BE2C (cell line): Measurements from ENCODE around the gene ERFL.

Experiments
- DNase-seq: peaks from one replicate; pipeline ENCODE4 v3.0.0-alpha.2; 2020
- H3K27me3 ChIP-seq: fragments of 250-450 bp; sonication (Bioruptor Pico); 2 replicates; pipeline ENCODE4 v1.5.1; 2020; ENCODE audit warnings: mild to moderate bottlenecking
- H3K36me3 ChIP-seq: fragments of 250-450 bp; sonication (Bioruptor Pico); 2 replicates; pipeline ENCODE4 v1.5.1; 2020; ENCODE audit warnings: mild to moderate bottlenecking
- H3K4me1 ChIP-seq: fragments of 250-450 bp; sonication (Bioruptor Pico); 2 replicates; pipeline ENCODE4 v1.5.1; 2020
- H3K4me3 ChIP-seq: 2 replicates; pipeline ENCODE4 v1.5.1; 2011; ENCODE audit warnings: low read depth, low read length
- H3K9me3 ChIP-seq: fragments of 250-450 bp; sonication (Bioruptor Pico); 2 replicates; pipeline ENCODE4 v1.5.1; 2020
- CTCF ChIP-seq: IDR thresholded peaks from 2 replicates; pipeline ENCODE4 v1.5.1; 2012; ENCODE audit warnings: mild to moderate bottlenecking, low read depth, low read length

ERFL gene

GRCh38 chr19:41866284-41866683 lies 62.0 kb downstream of the ERFL start:
- Histone ChIP-seq H3K27me3 (no peaks in the 10 kb centered on the region), H3K36me3 (peaks cover 97% of the 10 kb centered on the region), H3K4me1 (no peaks in the 10 kb centered on the region; the same call in 1 of the 2 replicates), H3K9me3 (no peaks in the 10 kb centered on the region), H3K4me3 (no peak overlapping the region)
- TF ChIP-seq CTCF, result no peak
- no peak for DNase-seq

- Histone ChIP-seq H3K9me3 (no peaks in the 10 kb centered on the region), H3K27me3 (no peaks in the 10 kb centered on the region), H3K4me1 (no peaks in the 10 kb centered on the region; the same call in 1 of the 2 replicates), H3K36me3 (peaks cover 92% of the 10 kb centered on the region), H3K4me3 (no peak overlapping the region)
- no peak for DNase-seq
- TF ChIP-seq CTCF, result no peak
Measured at GRCh38 chr19:41864374-41864773, 63.9 kb downstream of the ERFL start.

DNA sequence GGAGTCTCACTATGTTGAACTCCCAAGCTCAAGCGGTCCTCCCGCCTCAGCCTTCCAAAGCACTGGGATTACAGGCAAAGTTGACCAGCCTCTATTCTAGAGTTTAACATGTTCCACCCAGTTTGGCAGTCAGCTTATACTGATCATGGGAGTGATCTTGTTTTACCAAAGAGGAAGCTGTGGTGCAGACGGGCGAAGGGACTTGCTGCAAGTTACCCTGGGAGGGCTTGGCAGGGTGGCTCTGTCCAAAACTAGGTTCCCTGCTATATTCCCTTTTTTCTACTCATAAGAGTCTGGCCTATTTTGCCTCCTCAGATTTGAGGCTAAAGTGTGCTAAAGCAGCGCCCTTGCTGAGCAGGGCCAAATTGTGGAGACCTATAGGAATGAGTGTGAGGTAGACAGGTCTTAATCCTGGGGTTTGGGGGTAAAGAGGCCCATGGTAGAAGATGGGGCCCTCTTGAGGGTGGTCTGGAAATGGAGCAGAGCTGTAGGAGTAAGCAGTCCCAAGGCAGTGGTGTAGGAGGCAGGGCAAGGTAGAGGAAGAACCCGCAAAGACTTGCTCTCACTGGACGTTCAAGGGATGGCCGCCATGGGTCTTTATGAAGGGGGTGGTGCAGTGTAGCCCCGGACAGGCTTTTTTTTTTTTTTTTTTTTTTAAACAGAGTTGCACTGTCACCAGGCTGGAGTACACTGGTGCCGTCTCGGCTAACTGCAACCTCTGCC lies 64.9 kb downstream of the ERFL start:
- no peaks in the 10 kb centered on the region; the same call in 1 of the 2 replicates for H3K4me1 ChIP-seq
- H3K4me3 ChIP-seq, result no peak overlapping the region; the same call in 1 of the 2 replicates
- TF ChIP-seq CTCF, result no peak
- no peaks in the 10 kb centered on the region for H3K27me3 ChIP-seq
- no peaks in the 10 kb centered on the region for H3K9me3 ChIP-seq
- H3K36me3 ChIP-seq, result peaks cover 82% of the 10 kb centered on the region
- DNase-seq, result no peak

- Histone ChIP-seq H3K36me3 (peaks cover 73% of the 10 kb centered on the region), H3K4me1 (no peaks in the 10 kb centered on the region; the same call in 1 of the 2 replicates)
Measured at GRCh38 chr19:41862445-41862986, 65.7 kb downstream of the ERFL start.

GRCh38 chr19:41861846-41862245 lies 66.4 kb downstream of the ERFL start:
- H3K36me3 ChIP-seq, result peaks cover 66% of the 10 kb centered on the region
- H3K9me3 ChIP-seq, result no peaks in the 10 kb centered on the region
- H3K4me3 ChIP-seq, result peak overlapping the region; percentile 91

More at GRCh38 chr19:41862445-41862986, 65.7 kb downstream of the ERFL start:
- Histone ChIP-seq H3K4me3 (peak overlapping the region; percentile 91), H3K9me3 (no peaks in the 10 kb centered on the region), H3K27me3 (peaks cover 6% of the 10 kb centered on the region)
- TF ChIP-seq CTCF, result no peak
- DNase-seq, result no peak

More at GRCh38 chr19:41861846-41862245, 66.4 kb downstream of the ERFL start:
- H3K4me1 ChIP-seq, result no peaks in the 10 kb centered on the region; the same call in 1 of the 2 replicates
- no peak for TF ChIP-seq CTCF
- peaks cover 13% of the 10 kb centered on the region for H3K27me3 ChIP-seq
- DNase-seq, result no peak
